SU-DHL-6 (cell line): Measurements from ENCODE around the gene RBM20.

Source experiments
- H2AFZ ChIP-seq: fragments of 200-600 bp; sonication (generic); 2 replicates; pipeline ENCODE4 v1.6.1; 2014; ENCODE audit warnings: low read depth, mild to moderate bottlenecking, moderate library complexity, mixed read lengths, antibody characterized with exemption, low read length; ENCODE audit not compliant: severe bottlenecking
- H3F3A ChIP-seq: fragments of 200-600 bp; shearing (Covaris generic); 2 replicates; pipeline ENCODE4 v1.6.0; 2016; ENCODE audit warnings: antibody characterized with exemption, mild to moderate bottlenecking; ENCODE audit not compliant: insufficient read depth
- H3K27ac ChIP-seq: fragments of 200-600 bp; sonication (generic); 2 replicates; pipeline ENCODE4 v1.5.1; 2016; ENCODE audit warnings: low read depth, mild to moderate bottlenecking, low read length, moderate library complexity, mixed read lengths
- H3K27me3 ChIP-seq: fragments of 200-600 bp; sonication (generic), shearing (Covaris generic); 2 replicates; pipeline ENCODE4 v1.6.0; 2014; ENCODE audit warnings: mild to moderate bottlenecking, low read length
- H3K36me3 ChIP-seq: fragments of 200-600 bp; sonication (generic); 2 replicates; pipeline ENCODE4 v1.6.1; 2014; ENCODE audit warnings: mild to moderate bottlenecking, low read length, mixed read lengths
- H3K4me2 ChIP-seq: fragments of 300-600, 200-600 bp; shearing (Covaris generic), sonication (generic); 2 replicates; pipeline ENCODE4 v1.6.0; 2014; ENCODE audit warnings: low read length, low read depth, mild to moderate bottlenecking; ENCODE audit not compliant: poor library complexity, severe bottlenecking
- H3K4me3 ChIP-seq: fragments of 200-600 bp; sonication (generic); 2 replicates; pipeline ENCODE4 v1.5.1; 2014; ENCODE audit warnings: antibody characterized with exemption, low read length, mild to moderate bottlenecking, mixed read lengths; ENCODE audit not compliant: insufficient read depth, poor library complexity, severe bottlenecking
- H3K79me2 ChIP-seq: fragments of 200-600 bp; sonication (generic); 2 replicates; pipeline ENCODE4 v1.6.1; 2014; ENCODE audit warnings: mild to moderate bottlenecking, low read length, moderate library complexity; ENCODE audit not compliant: insufficient read depth
- H3K9ac ChIP-seq: fragments of 200-600 bp; sonication (generic); 2 replicates; pipeline ENCODE4 v1.7.0; 2014; ENCODE audit warnings: mild to moderate bottlenecking, low read length
- H3K9me2 ChIP-seq: fragments of 200-600 bp; sonication (generic); replicated peaks from 2 replicates; pipeline ENCODE4 v1.6.1; 2014; ENCODE audit warnings: low read length; ENCODE audit not compliant: insufficient read depth
- H3K9me3 ChIP-seq: fragments of 200-600 bp; sonication (generic); 2 replicates; pipeline ENCODE4 v1.6.1; 2014; ENCODE audit warnings: low read length, mixed read lengths; ENCODE audit not compliant: insufficient read depth
- H4K20me1 ChIP-seq: fragments of 200-600 bp; sonication (generic); 2 replicates; pipeline ENCODE4 v1.6.1; 2014; ENCODE audit warnings: low read depth, mild to moderate bottlenecking, antibody characterized with exemption, low read length, moderate library complexity, mixed read lengths
- EZH2phosphoT487 ChIP-seq: fragments of 200-600 bp; sonication (generic), shearing (Covaris generic); conservative IDR thresholded peaks from 2 replicates; pipeline ENCODE4 v1.6.1; 2018; ENCODE audit warnings: mild to moderate bottlenecking, antibody characterized with exemption, low read length, moderate library complexity, mixed read lengths
- TF ChIP-seq, protein P1 (sequence below): fragments of 200-600 bp; sonication (generic); IDR thresholded peaks from one replicate; pipeline ENCODE4 v1.5.1; 2017; ENCODE audit warnings: antibody characterized with exemption, mild to moderate bottlenecking, low read length, moderate library complexity; ENCODE audit not compliant: insufficient read depth, poor library complexity, severe bottlenecking

The RBM20 gene

DNA sequence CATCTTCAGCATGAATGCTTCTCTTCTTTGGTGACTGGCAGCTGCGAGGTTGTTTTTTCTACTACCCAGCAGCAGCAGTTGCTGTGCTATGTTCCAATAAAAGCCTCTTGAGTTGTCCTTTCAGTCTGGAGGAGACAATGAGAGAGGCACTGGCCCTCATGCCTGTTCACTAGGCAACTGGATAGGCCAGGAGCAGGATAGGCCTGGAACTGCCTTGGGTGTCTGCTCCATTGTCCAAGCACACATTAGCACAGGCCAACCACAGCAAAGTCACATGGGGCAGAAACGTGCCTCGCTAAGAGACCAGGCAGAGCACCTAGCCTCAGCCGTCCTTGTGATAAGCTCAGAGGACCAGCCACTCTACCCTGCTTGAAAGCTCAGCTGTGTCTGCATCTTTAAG lies 150.7 kb downstream of the RBM20 start:
- no peaks in the 10 kb centered on the region for H3K27me3 ChIP-seq
- no peaks in the 10 kb centered on the region for H3K36me3 ChIP-seq
- no peaks in the 10 kb centered on the region for H4K20me1 ChIP-seq
- H3K4me3 ChIP-seq = no peak overlapping the region
- no peak overlapping the region for H3K27ac ChIP-seq
- no peaks in the 10 kb centered on the region for H3K79me2 ChIP-seq
- TF ChIP-seq, protein P1, sequence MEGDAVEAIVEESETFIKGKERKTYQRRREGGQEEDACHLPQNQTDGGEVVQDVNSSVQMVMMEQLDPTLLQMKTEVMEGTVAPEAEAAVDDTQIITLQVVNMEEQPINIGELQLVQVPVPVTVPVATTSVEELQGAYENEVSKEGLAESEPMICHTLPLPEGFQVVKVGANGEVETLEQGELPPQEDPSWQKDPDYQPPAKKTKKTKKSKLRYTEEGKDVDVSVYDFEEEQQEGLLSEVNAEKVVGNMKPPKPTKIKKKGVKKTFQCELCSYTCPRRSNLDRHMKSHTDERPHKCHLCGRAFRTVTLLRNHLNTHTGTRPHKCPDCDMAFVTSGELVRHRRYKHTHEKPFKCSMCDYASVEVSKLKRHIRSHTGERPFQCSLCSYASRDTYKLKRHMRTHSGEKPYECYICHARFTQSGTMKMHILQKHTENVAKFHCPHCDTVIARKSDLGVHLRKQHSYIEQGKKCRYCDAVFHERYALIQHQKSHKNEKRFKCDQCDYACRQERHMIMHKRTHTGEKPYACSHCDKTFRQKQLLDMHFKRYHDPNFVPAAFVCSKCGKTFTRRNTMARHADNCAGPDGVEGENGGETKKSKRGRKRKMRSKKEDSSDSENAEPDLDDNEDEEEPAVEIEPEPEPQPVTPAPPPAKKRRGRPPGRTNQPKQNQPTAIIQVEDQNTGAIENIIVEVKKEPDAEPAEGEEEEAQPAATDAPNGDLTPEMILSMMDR = no peak
- TF ChIP-seq EZH2phosphoT487 = no peak
- H3K9me2 ChIP-seq = no peaks in the 10 kb centered on the region
- no peaks in the 10 kb centered on the region for H3K9me3 ChIP-seq
- H3F3A ChIP-seq = no peaks in the 10 kb centered on the region
- no peak overlapping the region for H2AFZ ChIP-seq
- H3K4me2 ChIP-seq = no peak overlapping the region
- H3K9ac ChIP-seq = no peak overlapping the region

DNA sequence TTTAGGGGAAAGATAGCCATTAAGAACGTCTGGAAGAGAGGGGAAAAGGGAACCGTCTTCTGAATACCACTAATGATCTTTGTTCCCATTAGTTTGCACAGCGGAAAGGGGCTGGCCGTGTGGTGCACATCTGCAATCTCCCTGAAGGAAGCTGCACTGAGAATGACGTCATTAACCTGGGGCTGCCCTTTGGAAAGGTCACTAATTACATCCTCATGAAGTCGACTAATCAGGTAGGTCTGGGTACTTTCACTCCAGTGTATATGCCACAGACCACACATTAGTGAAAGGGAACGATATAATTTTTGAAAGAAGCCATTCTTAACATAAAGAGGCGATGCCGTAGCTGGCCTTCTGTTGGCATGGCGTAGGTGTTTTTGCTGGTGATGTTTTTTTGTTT lies 153.3 kb downstream of the RBM20 start:
- no peak for TF ChIP-seq EZH2phosphoT487
- TF ChIP-seq, protein P1 = no peak
- H4K20me1 ChIP-seq = no peaks in the 10 kb centered on the region

DNA sequence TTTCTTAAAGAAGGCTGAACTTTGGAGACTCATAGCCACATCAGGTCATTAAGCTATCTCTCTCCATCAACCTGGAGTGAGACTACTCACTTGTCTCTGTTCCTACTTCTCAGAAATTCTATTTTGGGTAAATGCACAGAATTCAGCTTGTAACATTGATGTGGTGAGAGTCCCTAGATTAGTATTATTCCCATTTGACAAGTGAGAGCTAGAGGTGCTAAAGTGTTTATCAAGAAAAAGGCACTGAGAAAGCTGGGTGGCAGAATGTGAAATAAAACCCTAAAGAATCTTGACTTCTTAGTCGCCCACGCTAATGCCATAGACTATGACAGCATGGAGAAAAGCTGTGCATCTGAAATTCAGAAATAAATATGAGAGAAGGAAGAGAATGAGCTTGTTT lies 154.2 kb downstream of the RBM20 start:
- no peak overlapping the region for H3K27ac ChIP-seq
- H3K79me2 ChIP-seq = no peaks in the 10 kb centered on the region
- no peaks in the 10 kb centered on the region for H3F3A ChIP-seq
- H3K9me2 ChIP-seq = no peaks in the 10 kb centered on the region
- no peak overlapping the region for H3K4me2 ChIP-seq
- H3K36me3 ChIP-seq = no peaks in the 10 kb centered on the region
- no peaks in the 10 kb centered on the region for H3K9me3 ChIP-seq
- no peaks in the 10 kb centered on the region for H4K20me1 ChIP-seq
- no peak overlapping the region for H3K9ac ChIP-seq
- H2AFZ ChIP-seq = no peak overlapping the region
- TF ChIP-seq EZH2phosphoT487 = no peak
- TF ChIP-seq, protein P1 = no peak
- H3K4me3 ChIP-seq = no peak overlapping the region
- H3K27me3 ChIP-seq = no peaks in the 10 kb centered on the region

More for the DNA sequence above, 153.3 kb downstream of the RBM20 start:
- no peaks in the 10 kb centered on the region for H3K9me3 ChIP-seq
- H2AFZ ChIP-seq = no peak overlapping the region
- H3K27ac ChIP-seq = no peak overlapping the region
- H3K4me2 ChIP-seq = no peak overlapping the region
- H3K36me3 ChIP-seq = no peaks in the 10 kb centered on the region
- no peaks in the 10 kb centered on the region for H3F3A ChIP-seq
- H3K4me3 ChIP-seq = no peak overlapping the region
- no peaks in the 10 kb centered on the region for H3K9me2 ChIP-seq
- no peak overlapping the region for H3K9ac ChIP-seq
- no peaks in the 10 kb centered on the region for H3K79me2 ChIP-seq
- H3K27me3 ChIP-seq = no peaks in the 10 kb centered on the region

DNA sequence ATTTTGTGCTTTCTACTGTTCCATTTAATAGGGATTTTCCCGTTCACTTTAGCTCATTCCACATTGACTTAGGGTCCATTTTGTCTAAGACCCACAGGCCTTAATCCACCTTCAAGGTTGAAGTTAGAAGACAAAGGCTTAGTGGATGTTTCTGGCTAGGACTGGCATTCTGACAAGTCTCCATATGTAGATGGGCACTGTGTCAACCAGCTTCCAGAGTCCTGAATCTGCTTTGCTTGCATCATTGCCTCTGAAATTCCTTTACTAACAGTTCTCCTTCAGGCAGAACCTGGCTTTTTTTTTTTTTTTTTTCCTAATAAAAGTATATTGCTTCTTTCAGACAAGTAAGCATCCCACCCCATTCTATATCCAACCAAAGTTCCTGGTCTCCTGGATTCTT lies 158.0 kb downstream of the RBM20 start:
- Histone ChIP-seq H3K4me3 (no peak overlapping the region), H3F3A (no peaks in the 10 kb centered on the region), H3K79me2 (no peaks in the 10 kb centered on the region), H3K27ac (no peak overlapping the region), H4K20me1 (no peaks in the 10 kb centered on the region), H3K9me2 (no peaks in the 10 kb centered on the region), H3K9me3 (no peaks in the 10 kb centered on the region), H3K9ac (no peak overlapping the region), H2AFZ (no peak overlapping the region), H3K4me2 (no peak overlapping the region), H3K27me3 (no peaks in the 10 kb centered on the region), H3K36me3 (no peaks in the 10 kb centered on the region)
- no peak for TF ChIP-seq EZH2phosphoT487
- TF ChIP-seq, protein P1 = no peak
